ENCODE results near the gene HCN2.

DNA sequence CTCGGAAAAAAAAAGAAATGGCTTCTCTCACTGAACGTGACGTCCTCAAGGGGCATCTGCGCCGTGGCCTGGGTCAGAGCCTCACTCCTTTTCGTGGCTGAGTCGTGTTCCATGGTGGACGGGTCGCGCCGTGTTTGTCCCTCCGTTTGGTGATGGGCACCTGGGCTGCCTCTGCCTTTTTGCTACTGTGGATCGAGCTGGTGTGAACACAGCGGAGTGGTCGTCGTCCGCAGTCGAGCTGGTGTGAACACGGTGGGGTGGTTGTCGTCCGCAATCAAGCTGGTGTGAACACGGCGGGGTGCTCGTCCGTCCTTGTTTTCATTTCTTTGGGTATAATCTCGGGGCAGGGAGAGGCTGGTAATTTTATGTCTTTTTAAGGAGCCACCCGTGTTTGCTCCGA is 11.6 kb downstream of the HCN2 start:
- TF ChIP-seq, protein P1, sequence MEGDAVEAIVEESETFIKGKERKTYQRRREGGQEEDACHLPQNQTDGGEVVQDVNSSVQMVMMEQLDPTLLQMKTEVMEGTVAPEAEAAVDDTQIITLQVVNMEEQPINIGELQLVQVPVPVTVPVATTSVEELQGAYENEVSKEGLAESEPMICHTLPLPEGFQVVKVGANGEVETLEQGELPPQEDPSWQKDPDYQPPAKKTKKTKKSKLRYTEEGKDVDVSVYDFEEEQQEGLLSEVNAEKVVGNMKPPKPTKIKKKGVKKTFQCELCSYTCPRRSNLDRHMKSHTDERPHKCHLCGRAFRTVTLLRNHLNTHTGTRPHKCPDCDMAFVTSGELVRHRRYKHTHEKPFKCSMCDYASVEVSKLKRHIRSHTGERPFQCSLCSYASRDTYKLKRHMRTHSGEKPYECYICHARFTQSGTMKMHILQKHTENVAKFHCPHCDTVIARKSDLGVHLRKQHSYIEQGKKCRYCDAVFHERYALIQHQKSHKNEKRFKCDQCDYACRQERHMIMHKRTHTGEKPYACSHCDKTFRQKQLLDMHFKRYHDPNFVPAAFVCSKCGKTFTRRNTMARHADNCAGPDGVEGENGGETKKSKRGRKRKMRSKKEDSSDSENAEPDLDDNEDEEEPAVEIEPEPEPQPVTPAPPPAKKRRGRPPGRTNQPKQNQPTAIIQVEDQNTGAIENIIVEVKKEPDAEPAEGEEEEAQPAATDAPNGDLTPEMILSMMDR (IDR thresholded peaks at IDR 0.05) = no peak
- no peak for TF ChIP-seq EP300 (IDR thresholded peaks at IDR 0.05; ENCODE audit: low read depth)

Measured in transverse colon (tissue), 3 donors.